NCI-H526 (cell line): ENCODE data around the gene ZCCHC10.
"Not testable (repeated sequence)": the region's sequence is repeated elsewhere in the genome, so short reads cannot be mapped to it uniquely, and the experiment has no call there.

Source experiments
- DNase-seq, 2 experiments: peaks; one replicate each; lab custom pipeline; 2025; lab: John Stamatoyannopoulos, UW

The ZCCHC10 gene

DNA sequence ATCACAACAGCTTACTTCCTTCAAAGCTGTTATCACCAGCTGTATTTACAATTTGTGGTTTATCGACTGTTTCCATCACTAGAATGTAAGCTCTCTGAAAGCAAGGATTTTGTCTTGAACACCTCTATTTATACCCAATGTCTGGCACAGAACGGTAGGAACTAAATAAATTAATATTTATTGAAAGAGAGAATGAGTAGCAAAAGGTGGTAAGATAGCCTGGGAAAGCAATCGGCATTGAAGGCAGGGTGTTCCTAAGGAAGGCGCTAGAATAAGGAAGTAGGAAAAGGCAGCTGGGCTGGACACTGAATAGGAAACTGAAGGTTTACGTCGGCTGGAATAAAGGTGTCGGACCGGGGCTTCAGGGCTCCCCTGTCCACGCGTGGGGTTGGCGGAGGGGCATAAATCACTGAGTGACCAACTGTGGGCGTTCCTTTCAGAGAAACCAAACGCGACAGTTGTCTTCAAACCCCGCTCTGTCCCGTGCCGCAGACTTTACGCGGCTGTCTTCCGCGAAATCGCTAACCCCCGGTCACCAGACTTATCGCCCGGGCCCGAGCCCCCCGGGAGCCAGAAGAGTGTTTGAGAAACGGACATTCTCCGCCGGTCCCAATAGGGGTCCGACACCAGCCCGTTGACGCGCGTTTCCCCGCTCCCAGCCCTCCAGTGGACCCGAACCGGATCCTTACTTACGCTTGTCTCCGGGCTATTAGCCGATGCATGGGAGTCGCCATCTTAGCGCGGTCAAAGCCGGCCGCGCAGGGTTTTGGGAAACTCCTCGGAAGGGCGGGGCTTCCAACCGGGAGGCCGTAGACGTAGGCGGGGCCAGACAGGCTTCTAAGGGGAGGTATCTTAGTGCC lies at the start of gene ZCCHC10:
ZCCHC10 (minus strand) TSS at position 746 of the 860 bp plus-strand sequence; CDS start at position 734, 12 bp downstream.
- DNase-seq: peak; percentile 74 to 95

DNA sequence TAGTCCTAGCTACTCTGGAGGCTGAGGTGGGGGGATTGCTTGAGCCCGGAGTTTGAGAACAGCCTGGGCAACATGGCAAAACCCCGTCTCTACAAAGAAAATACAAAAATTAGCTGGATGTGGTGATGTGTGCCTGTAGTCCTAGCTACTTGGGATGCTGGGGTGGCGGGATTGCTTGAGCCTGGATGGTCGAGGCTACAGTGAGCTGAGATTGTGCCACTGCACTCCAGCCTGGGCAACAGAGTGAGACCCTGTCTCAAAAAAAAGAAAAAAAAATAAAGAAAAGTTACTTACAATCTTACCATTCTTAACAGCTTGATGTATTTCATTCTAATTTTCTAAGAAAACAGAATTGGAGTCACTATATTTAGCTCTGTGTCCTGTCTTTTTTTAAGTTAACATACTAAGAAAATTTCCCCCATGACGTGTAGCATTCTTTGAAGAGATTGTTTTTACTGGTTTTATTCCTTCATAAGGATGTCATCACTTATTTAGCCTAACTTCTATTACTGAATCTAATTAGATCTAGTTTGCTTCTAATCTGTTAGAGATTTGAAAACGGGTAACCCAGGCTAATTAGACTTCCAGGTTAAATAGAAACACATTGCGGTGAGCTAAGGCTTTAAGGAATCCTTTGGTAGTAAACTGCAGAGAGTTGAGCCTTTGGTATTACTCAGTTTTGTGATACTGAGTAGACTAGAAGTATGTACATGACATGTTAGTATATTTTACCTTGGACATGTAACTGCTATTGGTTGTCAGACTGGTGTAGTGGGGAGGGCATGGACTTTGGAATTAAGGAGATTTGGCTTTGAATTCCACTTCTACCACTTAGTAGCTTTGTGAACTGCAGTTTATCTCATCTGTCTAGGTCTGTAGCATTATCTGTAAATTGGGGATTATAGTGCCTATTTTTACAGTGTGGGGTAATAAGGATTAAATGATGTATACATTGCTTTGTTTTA lies 49.5 kb upstream of the ZCCHC10 start:
- no peak for DNase-seq

DNA sequence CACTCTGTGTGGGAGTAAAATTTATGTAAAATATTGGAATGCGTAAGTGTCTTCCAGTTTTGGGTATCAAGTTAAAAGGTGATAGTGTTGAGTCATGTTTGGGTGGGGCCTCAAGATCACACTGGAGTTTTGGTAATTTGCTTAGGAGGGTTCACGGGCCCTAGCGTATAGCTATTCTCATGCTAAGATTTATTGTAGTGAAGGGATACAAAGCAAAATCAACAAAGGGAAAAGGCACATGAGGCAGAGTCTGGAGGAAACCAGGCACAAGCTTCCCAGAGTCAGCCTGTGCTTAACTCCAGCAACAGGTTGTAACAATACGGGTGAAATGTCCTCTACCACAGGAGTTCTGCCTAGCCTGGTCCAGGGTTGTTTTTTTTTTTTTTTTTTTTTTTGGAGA lies 45.7 kb upstream of the ZCCHC10 start:
- peak in 1 of 2 experiments; percentile 2 for DNase-seq

DNA sequence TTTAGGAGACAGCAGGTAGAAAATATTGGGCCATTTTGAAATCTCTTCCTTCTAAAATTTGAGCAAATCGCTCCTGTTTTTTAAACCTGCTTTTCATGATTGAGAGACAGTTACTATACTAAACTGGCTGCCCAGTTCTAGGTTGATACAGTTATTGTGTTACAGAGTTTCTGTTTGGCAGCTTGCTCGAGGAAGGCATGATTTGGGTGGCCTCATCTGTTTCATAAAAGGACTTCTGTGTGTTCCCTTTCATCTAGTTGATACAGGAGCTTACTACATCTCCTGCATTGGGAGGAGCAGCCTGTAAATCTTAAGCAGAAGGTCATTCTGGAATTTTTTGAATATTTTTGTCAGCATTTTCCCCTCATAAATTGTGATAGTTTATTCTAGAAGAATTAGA lies 39.7 kb upstream of the ZCCHC10 start:
- no peak for DNase-seq

DNA sequence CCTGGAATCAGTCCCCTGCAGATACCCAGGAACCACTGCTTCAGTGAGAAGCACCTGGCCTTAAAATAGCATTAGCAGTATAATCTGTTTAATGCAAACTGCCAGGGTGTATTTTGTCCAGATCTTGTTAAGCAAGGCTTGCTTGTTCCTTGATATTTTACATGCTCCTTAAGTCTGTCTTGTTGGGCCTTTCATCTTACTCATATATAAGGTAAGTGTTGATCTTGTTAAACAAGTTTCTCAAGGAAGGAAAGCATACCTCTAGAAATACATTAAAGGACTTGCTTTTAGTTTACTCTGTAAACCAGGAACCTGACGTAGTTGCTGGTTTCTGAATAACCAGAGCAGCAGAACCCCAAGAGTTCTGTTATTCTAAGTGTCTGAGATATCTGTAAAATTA lies 39.1 kb upstream of the ZCCHC10 start:
- DNase-seq: no peak

DNA sequence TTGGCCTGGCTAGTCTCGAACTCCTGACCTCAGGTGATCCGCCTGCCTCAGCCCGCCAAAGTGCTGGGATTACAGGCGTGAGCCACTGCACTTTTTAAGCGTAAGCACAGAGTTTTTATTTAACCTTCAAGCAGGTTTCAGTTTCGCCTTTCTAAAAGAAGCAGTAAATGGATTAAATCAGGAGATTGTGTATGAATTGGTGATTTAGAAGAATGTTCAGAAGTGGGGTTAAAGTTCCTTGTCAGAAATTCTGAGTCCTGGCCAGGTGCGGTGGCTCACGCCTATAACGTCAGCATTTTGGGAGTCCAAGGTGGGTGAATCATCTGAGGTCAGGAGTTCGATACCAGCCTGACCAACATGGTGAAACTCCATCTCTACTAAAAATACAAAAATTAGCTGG lies 37.6 kb upstream of the ZCCHC10 start:
- DNase-seq: no peak

DNA sequence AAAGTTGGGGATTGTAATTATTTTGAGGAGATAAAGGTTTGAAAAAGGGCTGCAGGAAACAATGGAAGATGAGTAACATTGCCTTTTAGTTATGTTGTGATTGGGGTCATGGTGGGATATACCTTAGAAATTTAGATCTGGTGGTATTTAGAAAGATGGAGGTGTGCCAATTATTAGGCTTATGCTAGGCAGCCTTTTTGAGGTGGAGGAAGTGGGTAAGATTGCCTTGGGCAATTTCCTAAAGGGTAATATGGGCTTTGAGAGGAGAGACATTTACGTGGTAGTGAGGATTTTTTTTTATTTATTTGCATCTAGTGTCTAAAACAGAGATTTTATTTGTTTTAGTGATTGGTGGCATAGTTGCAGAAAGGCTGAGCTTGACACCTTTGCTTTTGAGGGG lies 35.9 kb upstream of the ZCCHC10 start:
- DNase-seq: no peak

DNA sequence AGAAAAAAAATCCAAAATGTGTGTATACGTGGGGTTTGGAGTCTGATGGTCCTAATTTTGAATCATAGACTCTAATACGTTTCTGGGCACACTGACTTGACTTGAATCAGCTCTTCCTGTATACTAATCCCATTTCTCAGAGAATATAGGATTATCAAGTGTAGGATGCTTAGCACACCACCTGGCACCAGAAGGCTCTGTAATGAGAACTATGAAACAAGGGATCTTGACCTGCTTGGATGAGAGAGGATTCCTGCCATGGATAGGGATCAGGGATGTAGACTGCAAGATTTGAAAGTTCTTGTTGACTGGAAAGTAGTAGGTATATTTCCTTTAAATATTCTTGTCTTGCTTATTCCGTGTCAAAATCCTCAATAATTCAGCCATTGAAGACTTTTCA lies 33.3 kb upstream of the ZCCHC10 start:
- DNase-seq: no peak

DNA sequence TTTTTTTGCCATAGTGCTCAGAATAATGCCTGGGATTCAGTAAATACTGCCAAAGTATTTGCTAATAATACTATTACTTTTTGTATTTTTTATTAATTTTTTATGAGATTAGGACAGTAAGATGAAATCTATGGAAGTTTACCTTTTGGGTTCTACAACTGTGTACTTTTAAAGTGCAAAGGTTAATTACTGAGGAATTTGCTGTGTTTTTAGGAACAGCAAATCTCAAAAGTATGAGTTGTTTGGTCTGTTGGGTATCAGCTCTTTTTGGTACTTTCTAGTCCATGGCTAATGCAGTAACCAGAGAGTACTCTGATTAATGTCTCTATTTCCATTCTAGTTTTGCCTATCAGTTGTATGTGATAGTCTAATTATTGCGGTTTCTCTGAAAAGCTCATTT lies 30.5 kb upstream of the ZCCHC10 start:
- DNase-seq: no peak

DNA sequence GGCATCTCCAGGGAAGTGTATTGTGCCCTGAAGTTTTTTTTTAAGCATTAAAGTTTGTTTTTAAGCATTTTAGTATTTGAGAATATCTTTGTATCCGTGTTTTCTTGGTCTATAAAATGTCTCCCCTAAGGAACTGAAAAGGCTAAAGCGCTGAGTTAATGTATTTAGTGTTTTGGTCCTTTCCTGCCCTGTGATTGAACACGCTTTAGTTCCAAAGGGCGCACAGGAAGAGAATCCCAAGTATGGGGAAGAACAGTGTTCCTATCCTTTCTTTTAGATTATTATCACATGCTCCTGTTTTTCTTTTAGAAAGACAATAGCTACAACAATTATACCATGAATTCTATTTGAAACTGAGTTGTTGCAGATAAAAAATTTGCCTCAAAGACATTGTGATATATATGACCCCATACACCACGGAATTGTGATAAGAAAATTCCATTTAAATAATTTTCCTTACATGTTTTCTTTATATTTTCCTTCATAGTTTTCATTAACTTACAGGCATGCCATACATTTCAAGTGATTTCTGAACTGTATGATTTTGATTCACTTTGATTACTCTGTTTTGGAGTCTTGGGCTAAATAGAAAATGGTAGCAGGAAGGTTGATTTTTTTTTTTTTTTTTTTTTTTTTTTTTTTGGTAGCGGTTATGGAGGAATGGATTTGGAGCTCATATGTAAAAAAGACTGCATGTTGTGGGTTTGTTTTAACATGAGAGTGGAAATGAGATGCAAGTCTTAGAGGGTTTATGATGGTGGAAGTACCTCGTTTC lies 28.5 kb upstream of the ZCCHC10 start:
- no peak for DNase-seq

DNA sequence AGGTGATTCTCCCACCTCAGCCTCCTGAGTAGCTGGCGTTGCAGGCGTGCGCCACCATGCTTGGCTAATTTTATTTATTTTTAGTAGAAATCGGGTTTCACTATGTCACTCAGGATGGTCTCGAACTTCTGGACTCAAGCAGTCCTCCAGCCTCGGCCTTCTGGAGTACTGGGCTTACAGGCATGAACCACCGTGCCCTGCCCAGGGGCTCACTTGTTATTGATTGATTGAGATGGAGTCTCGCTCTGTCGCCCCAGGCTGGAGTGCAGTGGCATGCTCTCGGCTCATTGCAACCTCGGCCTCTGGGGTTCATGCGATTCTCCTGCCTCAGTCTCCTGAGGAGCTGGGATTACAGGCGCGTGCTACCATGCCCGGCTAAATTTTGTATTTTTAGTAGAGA lies 27.1 kb upstream of the ZCCHC10 start:
- no peak for DNase-seq

DNA sequence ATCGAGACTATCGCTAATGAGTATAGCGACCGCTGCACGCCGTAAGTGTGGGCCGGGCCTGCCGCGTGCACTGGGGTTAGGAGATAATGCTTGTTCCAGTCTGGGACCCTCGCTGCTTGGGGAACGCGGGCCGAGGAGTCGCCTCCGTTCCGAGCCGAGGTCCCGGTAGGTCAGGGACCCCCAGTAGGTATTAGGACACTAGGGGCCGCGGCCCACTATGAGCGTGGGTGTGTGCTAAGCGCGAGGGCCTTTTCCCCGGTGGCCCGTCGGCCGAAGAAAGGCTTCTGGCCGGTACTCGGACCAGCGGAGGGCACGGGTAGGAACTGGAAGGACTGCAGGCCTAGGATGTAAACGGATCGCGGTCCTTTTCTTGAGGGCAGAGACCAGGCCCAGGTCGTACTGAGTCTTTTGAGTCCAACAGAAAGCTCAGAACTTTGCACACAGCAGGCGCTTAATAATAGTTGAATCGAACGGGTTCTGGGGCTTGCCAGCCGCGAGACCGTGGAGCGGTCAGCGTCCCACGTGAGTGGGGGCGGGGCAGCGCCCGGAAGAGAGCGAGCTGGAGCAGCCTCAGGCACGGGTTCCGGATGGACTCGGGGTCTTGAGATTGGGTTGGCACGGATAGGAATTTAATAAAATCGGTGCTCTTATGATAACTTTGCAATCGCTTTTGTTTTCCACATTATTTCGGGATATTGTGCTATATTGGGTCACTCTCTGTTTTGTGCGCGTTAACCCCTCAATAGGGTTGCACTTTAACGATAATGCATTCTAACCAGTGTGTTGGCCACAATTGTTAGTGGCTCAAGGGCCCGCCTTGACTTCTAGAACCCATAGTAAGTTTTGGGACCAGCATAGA lies 26.2 kb upstream of the ZCCHC10 start:
- DNase-seq: peak; percentile 10 to 59

DNA sequence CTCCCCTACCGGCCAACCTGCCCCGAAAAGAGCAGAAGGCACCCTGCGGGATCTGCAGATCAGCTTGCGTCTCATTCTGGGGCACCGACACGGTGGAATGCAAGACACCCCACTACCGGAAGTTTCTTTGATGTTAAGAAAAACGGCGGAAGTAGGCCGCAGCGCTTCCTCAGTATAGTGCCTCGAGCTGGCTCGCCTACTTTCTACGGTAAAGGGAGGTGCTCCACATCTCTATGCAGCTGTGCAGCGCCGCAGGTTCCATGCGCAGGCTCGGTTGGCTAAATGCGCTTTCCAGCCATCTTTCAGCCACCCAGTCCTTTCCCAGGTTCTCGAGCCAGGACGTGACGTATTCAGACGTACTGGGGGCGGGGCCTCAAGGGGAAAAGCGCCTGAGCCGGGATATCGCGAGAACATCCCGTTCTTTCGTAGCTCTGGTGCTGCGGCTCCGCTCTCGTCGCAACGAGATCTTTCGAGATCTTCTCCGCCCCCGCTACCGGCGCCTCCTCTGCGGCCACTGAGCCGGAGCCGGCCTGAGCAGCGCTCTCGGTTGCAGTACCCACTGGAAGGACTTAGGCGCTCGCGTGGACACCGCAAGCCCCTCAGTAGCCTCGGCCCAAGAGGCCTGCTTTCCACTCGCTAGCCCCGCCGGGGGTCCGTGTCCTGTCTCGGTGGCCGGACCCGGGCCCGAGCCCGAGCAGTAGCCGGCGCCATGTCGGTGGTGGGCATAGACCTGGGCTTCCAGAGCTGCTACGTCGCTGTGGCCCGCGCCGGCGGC lies 25.4 kb upstream of the ZCCHC10 start, which contains the start of gene HSPA4:
HSPA4 (plus strand) TSS at position 472 of the 775 bp plus-strand sequence; CDS start at position 710, 238 bp downstream.
- DNase-seq: peak; percentile 89 to 97

DNA sequence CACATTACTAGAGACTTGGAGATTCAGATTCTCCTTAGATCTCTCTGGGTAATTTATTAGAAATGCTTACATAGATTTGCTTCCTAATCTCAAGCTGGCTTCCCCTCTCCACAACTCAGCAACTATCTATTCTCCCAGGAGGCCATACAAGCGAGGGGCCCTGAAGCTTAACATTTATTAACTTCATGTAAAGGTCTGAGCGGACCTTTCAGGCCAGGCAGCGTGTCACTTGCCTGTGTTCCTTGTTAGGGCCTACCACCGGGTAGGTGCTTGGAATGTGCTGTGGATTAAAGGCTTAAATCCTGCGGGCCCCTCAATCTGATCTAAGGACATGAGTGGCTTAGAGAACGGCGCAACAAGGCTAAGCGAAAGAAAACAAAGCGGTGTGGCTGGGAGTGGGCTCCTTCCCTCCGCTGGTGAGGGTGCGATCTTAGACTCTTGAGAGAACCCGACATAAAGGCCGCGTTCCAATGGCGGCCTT lies 24.8 kb upstream of the ZCCHC10 start:
- no peak for DNase-seq

DNA sequence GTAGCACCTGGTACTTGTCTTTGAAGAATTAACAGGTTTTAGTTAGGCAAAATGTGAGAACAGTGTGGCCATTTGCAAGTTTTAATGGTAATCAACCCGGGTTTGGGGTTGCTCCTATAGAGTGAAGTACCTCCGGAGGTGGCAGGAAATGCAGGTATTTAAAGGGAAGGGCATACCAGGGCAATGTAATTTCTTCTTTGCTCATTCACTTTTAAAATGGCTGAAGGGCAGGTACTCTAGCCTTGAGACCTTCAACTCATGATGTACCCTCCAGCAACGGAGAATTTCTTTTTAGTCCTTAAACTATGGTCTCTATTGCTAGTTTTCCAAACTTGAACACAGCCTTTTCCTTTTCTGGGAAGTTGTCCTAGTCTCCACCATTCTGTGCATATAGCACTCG lies 24.2 kb upstream of the ZCCHC10 start:
- no peak for DNase-seq

DNA sequence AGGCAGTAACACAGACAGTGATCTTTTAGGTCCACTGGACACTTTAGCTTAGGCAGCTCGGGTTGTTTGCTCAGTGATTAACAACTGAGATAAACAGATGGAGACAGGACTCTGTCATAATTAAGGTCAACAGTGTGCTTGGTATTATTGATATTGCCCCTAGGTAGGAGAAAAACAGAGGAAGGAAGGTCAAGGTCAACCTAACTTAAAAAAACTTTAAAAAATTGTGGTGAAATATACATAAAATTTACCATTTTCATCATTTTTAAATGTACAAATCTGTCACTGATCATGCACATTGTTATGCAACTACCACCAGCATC lies 23.3 kb upstream of the ZCCHC10 start:
- DNase-seq: peak; percentile 12 to 22

DNA sequence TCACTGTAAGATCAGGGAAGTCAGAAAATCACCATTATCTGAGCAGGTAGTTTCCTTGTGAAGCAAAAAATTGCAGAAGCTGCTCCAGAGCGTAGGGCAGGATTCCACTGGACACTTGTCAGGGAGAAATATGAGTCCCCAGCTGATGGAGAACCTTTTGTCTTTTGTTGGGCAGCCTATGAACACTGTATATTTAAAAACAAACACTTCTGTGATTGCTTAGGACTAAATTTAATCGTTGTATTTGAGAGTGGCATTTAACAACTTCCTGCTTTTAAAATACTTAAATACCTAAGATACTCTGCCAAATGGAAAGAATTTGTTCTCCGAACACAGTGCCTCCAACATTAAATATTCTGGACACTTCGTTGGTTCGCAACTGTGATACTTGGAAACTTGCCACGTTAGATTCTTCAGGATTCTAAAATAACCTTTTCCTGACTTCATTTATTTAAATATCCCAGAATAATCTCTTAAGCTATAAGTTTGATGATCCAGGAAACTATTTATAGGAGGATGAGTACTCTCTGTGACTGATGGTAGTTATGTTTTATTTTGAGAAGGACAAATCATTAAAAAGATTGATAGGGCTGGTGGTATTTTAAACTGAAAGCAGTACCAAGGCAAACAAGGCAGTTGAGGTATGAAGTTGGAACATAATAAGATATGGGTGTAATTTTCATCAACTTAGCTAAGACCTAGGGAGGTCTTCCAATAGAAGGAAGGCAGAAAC lies 22.8 kb upstream of the ZCCHC10 start:
- DNase-seq: no peak

DNA sequence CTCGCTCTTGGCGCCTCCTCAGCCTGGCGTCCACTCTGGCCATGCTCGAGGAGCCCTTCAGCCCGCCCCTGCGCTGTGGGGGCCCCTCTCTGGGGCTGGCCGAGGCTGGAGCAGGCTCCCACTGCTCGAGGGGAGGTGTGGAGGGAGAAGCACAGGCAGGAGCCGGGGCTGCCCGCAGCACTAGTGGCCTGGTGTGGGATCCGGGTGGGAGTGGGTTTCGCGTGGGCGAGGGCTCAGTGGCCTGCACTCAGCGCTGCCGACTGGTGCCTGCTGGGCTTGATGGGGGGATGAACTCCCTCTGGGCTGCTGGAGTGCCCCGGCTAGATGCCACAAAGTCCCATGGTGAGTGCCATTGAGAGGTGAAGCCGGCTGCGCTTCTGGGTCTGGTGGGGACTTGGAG lies 21.1 kb upstream of the ZCCHC10 start:
- no peak for DNase-seq

DNA sequence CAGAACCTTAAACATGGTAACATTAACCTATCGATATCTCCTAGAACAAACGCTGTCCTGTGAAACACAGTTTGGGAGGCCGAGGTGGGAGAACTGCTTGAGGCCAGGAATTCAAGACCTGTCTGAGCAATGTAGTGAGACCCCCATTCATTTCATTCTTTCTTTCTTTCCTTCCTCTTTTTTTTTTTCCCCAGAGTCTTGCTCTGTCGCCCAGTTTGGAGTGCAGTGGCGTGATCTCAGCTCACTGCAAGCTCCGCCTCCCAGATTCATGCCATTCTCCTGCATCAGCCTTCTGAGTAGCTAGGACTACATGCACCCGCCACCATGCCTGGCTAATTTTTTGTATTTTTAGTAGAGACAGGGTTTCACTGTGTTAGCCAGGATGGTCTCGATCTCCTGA lies 20.2 kb upstream of the ZCCHC10 start:
- DNase-seq: not testable (repeated sequence)
